ENCODE data around the gene PAM. TPM values are rescaled to one million over a fixed set of nuclear protein-coding genes. Genes with fewer than 3 reads are reported as not detected.

Gene PAM
- total and polyA plus RNA-seq, 4 donors: 8.2 to 27.5 (median 13.7) TPM

DNA sequence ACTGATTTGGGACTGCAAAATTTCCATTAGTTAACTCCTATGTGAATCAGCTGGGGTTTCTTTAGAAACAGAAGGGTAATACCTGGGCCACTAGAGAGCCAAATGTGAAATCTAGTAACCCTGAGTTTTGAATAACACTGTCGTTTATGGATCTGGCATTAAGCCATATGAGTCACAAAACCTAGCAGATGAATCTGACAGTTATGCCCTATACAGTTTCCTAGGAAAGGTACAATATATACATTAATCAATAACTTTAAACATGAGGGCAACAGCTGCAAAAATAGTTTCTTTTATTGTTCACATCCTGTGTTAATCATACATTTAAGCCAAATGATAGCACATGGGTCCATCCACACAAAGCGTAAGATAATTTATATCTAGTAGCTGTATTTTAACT lies 56.9 kb downstream of the PAM start:
- no peaks in the 10 kb centered on the region for H3K27me3 ChIP-seq (ENCODE audit: control insufficient read depth in 4 of 4, insufficient read depth in 4 of 4, low read length in 3 of 4)
- 75% methylated on average over 2 of the region's 2 CpGs for WGBS
- no peaks in the 10 kb centered on the region for H3K4me1 ChIP-seq (ENCODE audit: control insufficient read depth in 4 of 4, insufficient read depth in 4 of 4, low read length in 3 of 4)
- H3K36me3 ChIP-seq (ENCODE audit: control insufficient read depth in 4 of 4, insufficient read depth in 3 of 4, low read depth in 1 of 4, low read length in 3 of 4): no peaks in the 10 kb centered on the region
- H3K9me3 ChIP-seq (ENCODE audit: control insufficient read depth in 4 of 4, low read length in 3 of 4): no peaks in the 10 kb centered on the region
- no peak overlapping the region for H3K4me3 ChIP-seq (ENCODE audit: low read depth in 1 of 3, low read length in 3 of 3)
- no peak overlapping the region for H3K9ac ChIP-seq (ENCODE audit: low read depth in 1 of 2, low read length in 2 of 2)
- TF ChIP-seq HNF4G (IDR thresholded peaks at IDR 0.05) (no peak), SP1 (IDR thresholded peaks at IDR 0.05) (no peak), HNF4A (conservative IDR thresholded peaks at IDR 0.05) (no peak), YY1 (IDR thresholded peaks at IDR 0.05) (no peak), REST (IDR thresholded peaks at IDR 0.05) (no peak), NR2F2 (IDR thresholded peaks at IDR 0.05) (no peak), RXRA (IDR thresholded peaks at IDR 0.05) (no peak), GABPA (IDR thresholded peaks at IDR 0.05 in 1 of 2, conservative IDR thresholded peaks at IDR 0.05 in 1 of 2) (no peak), JUND (IDR thresholded peaks at IDR 0.05) (no peak), EGR1 (IDR thresholded peaks at IDR 0.05; ENCODE audit: low read depth in 2 of 2) (no peak), FOXA1 (IDR thresholded peaks at IDR 0.05) (no peak), TAF1 (conservative IDR thresholded peaks at IDR 0.05) (no peak), MAX (IDR thresholded peaks at IDR 0.05) (no peak), FOXA2 (IDR thresholded peaks at IDR 0.05) (no peak), RAD21 (IDR thresholded peaks at IDR 0.05) (no peak)
- TF ChIP-seq, protein P1, sequence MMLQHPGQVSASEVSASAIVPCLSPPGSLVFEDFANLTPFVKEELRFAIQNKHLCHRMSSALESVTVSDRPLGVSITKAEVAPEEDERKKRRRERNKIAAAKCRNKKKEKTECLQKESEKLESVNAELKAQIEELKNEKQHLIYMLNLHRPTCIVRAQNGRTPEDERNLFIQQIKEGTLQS (IDR thresholded peaks at IDR 0.05): no peak
- TF ChIP-seq, protein P2, sequence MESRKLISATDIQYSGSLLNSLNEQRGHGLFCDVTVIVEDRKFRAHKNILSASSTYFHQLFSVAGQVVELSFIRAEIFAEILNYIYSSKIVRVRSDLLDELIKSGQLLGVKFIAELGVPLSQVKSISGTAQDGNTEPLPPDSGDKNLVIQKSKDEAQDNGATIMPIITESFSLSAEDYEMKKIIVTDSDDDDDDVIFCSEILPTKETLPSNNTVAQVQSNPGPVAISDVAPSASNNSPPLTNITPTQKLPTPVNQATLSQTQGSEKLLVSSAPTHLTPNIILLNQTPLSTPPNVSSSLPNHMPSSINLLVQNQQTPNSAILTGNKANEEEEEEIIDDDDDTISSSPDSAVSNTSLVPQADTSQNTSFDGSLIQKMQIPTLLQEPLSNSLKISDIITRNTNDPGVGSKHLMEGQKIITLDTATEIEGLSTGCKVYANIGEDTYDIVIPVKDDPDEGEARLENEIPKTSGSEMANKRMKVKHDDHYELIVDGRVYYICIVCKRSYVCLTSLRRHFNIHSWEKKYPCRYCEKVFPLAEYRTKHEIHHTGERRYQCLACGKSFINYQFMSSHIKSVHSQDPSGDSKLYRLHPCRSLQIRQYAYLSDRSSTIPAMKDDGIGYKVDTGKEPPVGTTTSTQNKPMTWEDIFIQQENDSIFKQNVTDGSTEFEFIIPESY (IDR thresholded peaks at IDR 0.05): no peak
- TF ChIP-seq, protein P3, sequence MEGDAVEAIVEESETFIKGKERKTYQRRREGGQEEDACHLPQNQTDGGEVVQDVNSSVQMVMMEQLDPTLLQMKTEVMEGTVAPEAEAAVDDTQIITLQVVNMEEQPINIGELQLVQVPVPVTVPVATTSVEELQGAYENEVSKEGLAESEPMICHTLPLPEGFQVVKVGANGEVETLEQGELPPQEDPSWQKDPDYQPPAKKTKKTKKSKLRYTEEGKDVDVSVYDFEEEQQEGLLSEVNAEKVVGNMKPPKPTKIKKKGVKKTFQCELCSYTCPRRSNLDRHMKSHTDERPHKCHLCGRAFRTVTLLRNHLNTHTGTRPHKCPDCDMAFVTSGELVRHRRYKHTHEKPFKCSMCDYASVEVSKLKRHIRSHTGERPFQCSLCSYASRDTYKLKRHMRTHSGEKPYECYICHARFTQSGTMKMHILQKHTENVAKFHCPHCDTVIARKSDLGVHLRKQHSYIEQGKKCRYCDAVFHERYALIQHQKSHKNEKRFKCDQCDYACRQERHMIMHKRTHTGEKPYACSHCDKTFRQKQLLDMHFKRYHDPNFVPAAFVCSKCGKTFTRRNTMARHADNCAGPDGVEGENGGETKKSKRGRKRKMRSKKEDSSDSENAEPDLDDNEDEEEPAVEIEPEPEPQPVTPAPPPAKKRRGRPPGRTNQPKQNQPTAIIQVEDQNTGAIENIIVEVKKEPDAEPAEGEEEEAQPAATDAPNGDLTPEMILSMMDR (IDR thresholded peaks at IDR 0.05; ENCODE audit: low read depth, low read length, missing input control): no peak
- DNase-seq (ENCODE audit: low spot score): no peak
- H3K27ac ChIP-seq (ENCODE audit: low read depth in 1 of 2, low read length in 2 of 2): no peak overlapping the region
